ENCODE data around the gene ENTR1.
"Not testable (repeated sequence)": the region's sequence is repeated elsewhere in the genome, so short reads cannot be mapped to it uniquely, and the experiment has no call there.

Gene ENTR1

GRCh38 chr9:136438548-136439480 is 28.4 kb upstream of the ENTR1 start:
- peak; percentile 58 for DNase-seq

DNA sequence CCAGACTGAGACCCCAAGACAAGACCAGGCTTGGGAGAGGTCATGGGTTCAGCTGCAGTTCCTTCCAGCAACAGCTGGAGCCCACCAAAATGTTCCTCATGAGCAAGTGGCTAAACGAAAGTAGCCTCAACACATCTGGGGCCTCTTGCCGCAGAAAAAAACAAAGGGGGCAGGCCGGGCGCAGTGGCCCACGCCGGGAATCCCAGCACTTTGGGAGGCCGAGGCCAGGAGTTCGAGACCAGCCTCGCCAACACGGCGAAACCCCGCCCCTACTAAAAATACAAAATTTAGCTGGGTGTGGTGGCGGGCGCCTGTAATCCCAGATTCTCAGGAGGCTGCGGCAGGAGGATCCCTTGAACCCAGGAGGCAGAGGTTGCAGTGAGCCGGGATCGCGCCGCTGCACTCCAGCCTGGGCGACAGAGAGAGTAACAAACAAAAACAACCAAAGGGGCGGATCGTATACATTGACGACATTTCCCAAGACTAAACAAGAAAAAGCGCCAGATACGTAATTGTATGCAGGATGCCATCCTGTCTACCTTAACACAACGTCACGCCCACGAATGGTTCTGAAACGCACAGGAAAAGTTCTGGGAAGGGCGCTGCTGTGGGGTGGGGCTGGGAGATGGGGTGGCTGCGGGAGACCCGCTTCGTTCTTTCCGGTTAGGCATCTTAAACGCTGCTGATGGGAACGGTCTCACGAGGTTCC is 27.6 kb upstream of the ENTR1 start:
- DNase-seq = no peak

DNA sequence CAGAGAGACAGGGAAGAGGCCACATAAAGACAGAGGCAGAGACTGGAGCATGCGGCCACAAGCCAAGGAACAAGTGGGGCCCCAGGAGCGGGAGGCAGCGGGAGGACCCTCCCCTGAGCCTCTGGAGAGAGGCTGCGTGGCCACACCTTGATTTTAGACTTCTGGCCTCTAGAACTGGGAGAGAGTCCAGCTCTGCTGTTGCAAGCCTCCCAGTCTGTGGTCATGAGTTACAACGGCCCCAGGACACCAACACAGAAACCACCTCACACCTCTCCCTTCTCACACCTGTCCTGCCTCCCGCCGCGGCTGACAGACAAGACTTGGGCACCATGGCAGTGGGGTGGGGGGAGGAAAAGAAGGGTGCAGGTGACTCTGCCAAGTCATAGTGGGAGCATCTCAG is 27.0 kb upstream of the ENTR1 start:
- no peak for DNase-seq

DNA sequence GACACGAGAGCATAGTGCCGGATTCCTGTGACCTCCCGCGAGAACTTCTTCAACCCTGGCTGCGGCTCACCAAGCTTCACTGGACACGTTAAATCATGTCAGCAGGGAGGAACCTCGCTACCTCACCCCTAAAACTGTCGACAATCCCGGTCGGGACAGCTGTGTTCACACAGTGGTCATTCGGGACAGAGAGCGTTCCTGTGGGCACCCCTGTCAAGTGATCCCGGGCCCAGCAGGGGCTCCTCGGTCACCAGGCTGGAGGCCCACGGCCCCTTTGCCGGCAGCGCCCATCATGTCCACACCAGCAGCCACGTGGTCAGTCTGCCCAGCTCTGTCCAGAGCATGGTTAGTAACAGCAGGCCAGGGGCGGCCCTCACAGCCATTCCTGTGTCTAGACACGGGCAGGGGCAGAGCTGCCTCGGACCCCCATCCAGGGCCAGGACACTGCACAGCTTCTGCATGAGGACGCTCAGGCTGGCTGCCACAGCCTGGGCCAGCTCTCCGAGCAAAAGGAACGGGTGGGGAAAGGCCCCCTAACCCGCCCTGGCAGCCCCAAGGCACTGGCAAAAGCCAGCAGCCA is 25.7 kb upstream of the ENTR1 start:
- no peak for DNase-seq

DNA sequence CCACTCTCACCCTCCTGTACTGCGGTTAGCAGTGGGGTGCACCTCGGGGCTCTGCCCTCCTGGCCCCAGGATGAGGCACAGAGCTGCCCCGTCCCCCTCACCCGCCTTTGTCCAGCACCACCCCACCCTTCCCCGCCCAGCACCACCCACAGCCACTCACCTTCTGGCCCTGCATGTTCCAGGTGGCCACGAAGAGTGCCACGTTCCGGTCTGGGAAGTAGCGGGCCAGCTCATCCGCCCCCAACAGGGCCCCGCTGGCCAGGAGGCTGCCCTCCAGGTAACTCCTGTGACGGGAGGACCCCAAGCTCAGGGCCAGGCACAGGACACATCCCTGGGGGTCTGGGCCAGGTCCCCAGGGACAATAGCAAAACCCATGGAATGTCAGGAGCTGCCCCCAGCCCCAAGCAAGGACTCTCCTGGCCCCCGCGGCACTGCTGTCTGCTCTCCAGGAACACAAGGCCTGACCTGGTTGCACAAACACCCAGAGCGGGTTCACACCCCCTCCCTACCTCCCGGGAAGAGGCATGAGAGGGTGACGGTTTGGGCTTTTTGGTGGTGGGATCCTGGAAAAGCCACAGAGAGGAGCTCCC is 24.3 kb upstream of the ENTR1 start:
- no peak for DNase-seq

DNA sequence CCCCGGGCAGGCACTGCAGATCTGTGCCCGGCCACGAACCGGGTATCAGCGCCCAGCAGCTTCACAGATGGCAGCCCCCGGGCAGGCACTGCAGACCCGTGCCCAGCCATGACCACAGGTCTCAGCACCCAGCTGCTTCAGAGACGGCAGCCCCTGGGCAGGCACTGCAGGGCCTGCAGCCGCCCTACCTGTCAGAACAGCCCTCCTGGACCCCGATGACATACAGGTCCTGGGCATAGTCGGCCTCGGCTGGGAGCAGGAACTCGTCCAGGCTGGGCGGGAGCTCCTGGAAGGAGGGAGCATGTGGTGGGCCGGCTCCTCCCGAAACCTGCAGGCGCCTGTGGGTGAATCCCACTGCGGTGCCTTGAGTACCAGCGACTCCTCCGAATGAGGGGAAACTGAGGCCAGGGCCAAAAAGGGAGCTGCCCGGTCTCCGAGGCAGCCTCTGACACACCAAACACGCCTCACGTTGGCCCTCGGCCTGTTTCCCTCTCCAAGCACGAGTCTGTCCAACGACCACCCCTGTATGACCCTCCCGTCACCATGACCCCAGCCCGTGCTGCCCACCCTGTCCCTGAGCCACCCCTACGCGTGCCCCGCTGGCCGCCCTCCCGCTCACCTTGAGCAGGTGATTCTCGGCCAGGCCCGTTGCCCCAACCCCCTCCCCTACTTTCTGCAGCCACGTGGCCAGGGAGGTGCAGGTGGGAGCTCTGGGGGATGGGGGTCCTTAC is 23.6 kb upstream of the ENTR1 start:
- DNase-seq = no peak

- DNase-seq = no peak
Measured at GRCh38 chr9:136433043-136433715, 22.8 kb upstream of the ENTR1 start.

GRCh38 chr9:136432591-136432990 is 22.2 kb upstream of the ENTR1 start:
- DNase-seq = no peak

DNA sequence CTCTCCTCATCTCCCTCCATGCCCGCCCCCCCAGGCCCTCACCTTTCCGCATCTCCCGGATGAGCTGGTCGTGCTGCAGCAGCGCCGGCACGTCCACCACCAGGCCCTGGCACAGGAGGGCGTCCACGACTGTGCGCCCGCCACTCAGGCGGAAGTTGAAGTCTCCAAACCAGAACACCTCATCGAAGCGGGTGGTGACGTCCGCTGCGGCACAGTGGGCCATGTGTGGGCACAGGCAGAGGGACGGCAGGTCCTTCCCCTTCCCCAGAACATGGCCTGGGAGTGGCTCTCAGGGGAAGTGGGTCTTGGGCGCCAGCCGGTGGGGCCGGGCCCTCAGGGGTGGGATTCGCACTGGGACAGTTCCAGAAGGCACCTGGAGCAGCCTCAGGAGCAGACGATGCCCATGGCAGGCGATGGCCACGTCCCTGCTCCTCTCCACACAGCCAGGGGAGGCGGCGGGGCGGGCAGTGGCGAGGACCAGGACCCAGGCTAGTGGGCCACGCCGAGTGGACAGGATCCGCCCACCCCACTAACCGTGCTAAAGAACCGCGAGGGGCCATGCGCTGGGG is 21.5 kb upstream of the ENTR1 start:
- no peak for DNase-seq

DNA sequence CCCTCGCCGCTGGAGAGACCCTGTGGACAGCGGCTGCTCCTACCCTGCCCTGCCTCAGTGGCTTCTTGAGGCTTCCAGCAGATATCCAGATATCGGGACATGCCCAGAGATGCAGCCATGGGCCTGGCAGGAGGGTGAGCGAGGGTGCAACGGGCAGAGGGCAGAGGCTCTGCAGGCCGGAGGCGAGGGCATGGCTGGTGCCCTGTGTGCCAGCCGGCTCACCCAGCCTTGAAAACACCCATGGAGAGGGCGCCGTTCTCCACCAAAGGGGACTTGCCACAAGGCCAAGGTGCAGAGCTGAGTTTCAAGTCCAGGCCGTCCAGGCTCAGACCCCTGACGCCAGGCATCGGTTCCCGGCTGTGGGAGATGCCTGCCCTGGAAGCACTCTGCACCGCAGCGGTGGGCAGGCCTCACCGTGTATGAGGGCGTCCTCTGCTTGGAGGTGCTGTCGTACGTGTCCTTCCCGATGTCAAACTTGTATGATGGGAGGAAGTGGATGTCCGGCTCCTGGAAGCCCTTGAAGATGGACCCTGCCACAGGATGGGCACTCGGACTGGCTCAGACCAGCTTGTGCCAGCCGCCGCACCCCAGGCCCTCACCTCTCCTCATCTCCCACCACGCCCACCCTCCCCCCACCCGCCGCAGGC is 20.3 kb upstream of the ENTR1 start:
- no peak for DNase-seq

DNA sequence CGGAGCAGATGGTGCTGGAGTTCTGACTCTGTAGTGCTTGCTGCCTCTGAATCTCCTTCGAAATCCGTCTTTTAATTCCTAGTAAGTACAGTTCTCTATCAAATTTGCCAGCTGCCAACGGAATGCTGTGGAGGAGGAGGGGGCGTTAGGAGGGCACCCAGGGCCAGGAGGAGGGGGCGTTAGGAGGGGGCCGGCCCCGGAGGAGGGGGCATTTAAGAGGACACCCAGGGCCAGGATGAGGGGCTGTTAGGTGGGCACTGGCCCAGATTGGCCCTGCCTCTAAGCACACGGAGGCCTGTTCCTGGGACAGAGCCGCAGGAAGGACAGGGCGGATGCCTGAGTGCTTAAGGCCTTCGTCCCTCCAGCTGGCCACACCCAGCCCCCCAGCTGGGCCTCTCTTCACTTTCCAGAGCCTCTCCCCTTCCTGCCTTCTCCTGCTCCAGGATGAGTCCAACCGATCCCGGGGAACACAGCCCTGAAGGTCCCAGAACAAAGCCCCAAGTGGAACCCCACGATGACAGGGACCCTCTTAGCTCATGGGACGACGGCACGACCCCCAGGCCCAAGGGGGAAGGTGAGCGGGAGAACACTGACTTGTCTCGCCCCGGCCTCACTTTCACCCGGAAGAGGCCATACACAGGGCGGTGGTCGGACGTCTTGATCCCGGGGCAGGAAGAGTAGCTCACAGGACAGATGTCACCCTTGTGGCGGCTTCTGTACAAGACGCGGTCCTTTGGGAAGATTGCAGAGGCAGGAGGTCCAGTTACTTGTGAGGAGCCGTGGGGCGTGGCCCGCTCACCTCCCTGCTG is 19.5 kb upstream of the ENTR1 start:
- DNase-seq = no peak

GRCh38 chr9:136429075-136429628 is 18.7 kb upstream of the ENTR1 start:
- no peak for DNase-seq

DNA sequence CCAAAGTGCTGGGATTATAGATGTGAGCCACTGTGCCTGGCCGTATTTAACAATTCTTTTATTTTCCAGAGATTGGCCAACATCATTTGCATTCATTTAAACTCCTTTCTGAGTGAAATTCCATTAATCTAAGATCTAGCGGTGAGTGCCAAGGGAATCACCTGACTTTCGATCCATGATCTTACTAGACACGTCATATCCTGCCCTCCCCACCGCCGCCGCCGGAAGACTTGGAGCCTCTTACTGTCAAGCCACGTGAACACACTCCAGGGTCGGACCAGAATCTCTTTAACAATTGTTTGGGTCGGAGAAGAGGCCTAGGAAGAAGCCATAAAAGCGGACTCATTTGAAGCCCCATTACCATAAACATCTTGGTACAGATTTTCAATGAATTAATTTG is 16.4 kb upstream of the ENTR1 start:
- no peak for DNase-seq

DNA sequence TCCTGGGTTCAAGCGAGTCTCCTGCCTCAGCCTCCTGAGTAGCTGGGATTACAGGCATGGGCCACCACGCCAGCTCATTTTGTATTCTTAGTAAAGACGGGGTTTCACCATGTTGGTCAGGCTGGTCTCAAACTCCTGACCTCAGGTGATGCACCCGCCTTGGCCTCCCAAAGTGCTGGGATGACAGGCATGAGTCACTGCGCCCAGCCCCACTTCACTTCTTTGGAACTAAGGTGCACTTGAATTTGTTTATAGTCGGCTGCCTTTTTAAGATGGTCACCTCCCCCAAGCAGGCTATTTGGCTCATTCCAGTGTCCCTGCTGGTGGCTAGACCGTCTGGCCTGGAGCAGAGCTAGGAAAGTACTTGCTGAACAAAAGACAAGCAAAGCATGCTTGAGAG is 15.0 kb upstream of the ENTR1 start:
- not testable (repeated sequence) for DNase-seq

GRCh38 chr9:136424750-136425362 is 14.4 kb upstream of the ENTR1 start:
- DNase-seq = no peak

GRCh38 chr9:136423432-136424146 is 13.2 kb upstream of the ENTR1 start:
- DNase-seq = no peak

GRCh38 chr9:136422876-136423275 is 12.5 kb upstream of the ENTR1 start:
- DNase-seq = no peak

GRCh38 chr9:136421791-136422190 is 11.4 kb upstream of the ENTR1 start:
- DNase-seq = no peak

- DNase-seq = no peak
Measured at GRCh38 chr9:136419092-136419420, 8.6 kb upstream of the ENTR1 start.

Measured in CD4-positive, alpha-beta T cell treated with Interleukin-17A for 4 hours (primary cell).